ENCODE results near the gene ZFAND3. TPM values are rescaled to one million over a fixed set of nuclear protein-coding genes. Genes with fewer than 3 reads are reported as not detected.
"Not testable (repeated sequence)": the region's sequence is repeated elsewhere in the genome, so short reads cannot be mapped to it uniquely, and the experiment has no call there.

Gene ZFAND3
- polyA plus RNA-seq, 1 of the 3 experiments (the other 2 are of a cell fraction), result 16.7 TPM

DNA sequence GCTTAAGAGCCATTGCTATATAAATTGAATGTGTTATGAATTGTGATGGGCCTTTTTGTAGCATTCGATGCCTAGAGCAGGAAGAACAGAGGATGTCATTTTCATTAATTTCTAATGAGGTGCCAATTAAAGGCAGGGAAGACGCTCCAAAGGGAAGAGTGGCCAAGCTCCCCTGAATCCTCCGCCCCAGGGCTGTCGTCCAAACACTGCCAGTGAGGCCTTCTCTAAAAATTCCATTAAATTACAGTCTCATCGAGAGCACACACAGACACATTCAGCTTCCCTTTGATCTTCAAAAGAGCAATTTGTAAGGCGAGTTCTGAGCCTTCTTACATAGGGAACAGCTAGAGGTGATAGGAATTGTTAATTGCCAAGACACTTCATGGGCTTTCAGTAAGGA lies 300.0 kb downstream of the ZFAND3 start:
- H3K4me3 ChIP-seq (ENCODE audit: low read depth in 2 of 2, low read length in 1 of 2), result no peak overlapping the region

DNA sequence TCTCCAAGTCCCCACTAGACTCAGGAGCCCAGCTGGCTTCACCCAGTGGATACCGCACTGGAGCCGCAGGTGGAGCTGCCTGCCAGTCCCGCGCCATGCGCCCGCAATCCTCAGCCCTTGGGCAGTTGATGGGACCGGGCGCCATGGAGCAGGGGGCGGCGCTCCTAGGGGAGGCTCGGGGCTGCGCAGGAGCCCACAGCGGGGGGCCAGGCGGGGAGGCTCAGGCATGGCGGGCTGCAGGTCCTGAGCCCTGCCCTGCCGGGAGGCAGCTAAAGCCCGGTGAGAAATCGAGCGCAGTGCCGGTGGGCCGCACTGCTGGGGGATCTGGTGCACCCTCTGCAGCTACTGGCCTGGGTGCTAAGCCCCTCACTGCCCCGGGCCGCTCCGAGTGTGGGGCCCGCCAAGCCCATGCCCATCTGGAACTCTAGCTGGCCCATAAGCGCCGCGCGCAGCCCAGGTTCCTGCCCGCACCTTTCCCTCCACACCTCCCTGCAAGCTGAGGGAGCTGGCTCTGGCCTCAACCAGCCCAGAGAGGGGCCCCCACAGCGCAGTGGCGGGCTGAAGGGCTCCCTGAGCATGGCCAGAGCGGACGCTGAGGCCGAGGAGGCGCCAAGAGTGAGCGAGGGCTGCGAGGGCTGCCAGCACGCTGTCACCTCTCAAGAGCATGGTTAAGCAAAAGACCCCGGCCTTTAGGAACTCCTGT lies 304.8 kb downstream of the ZFAND3 start:
- CTCF ChIA-PET, result not testable (repeated sequence)

More for the DNA sequence above, 300.0 kb downstream of the ZFAND3 start:
- H3K9ac ChIP-seq, result no peak overlapping the region
- DNase-seq, result no peak
- 94% methylated on average over 6 of the region's 6 CpGs for WGBS (ENCODE audit: low lambda C conversion rate)
- no peaks in the 10 kb centered on the region for H3K9me3 ChIP-seq
- no peak overlapping the region for H2AFZ ChIP-seq (ENCODE audit: low read depth)
- no peaks in the 10 kb centered on the region for H3K9me2 ChIP-seq
- peaks cover 4% of the 10 kb centered on the region; the same call in 1 of the 2 replicates for H3K79me2 ChIP-seq (ENCODE audit: insufficient read depth)
- no peaks in the 10 kb centered on the region for H3K27me3 ChIP-seq (ENCODE audit: insufficient read depth)
- H4K20me1 ChIP-seq (ENCODE audit: insufficient read depth), result peaks cover 39% of the 10 kb centered on the region
- TF ChIP-seq EZH2phosphoT487 (IDR thresholded peaks at IDR 0.05; ENCODE audit: borderline replicate concordance, low read depth) (no peak), NRF1 (IDR thresholded peaks at IDR 0.05; ENCODE audit: low read depth, low read length) (no peak), SIN3A (IDR thresholded peaks at IDR 0.05; ENCODE audit: borderline replicate concordance, low read depth, low read length) (no peak), GABPA (IDR thresholded peaks at IDR 0.05; ENCODE audit: low read depth) (no peak), TEAD4 (IDR thresholded peaks at IDR 0.05; ENCODE audit: borderline replicate concordance, insufficient read depth) (no peak), YY1 (IDR thresholded peaks at IDR 0.05; ENCODE audit: low read depth) (no peak), MEF2A (IDR thresholded peaks at IDR 0.05; ENCODE audit: borderline replicate concordance, low read depth) (no peak), EP300 (IDR thresholded peaks at IDR 0.05; ENCODE audit: borderline replicate concordance in 1 of 2, low read depth in 1 of 2, low read length in 1 of 2) (no peak), FOSL2 (IDR thresholded peaks at IDR 0.05; ENCODE audit: borderline replicate concordance, low read depth) (no peak), JUND (IDR thresholded peaks at IDR 0.05) (no peak), RXRA (IDR thresholded peaks at IDR 0.05; ENCODE audit: borderline replicate concordance, low read depth) (no peak)
- TF ChIP-seq, protein P1, sequence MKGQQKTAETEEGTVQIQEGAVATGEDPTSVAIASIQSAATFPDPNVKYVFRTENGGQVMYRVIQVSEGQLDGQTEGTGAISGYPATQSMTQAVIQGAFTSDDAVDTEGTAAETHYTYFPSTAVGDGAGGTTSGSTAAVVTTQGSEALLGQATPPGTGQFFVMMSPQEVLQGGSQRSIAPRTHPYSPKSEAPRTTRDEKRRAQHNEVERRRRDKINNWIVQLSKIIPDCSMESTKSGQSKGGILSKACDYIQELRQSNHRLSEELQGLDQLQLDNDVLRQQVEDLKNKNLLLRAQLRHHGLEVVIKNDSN (IDR thresholded peaks at IDR 0.05; ENCODE audit: borderline replicate concordance, low read depth), result no peak
- TF ChIP-seq, protein P2, sequence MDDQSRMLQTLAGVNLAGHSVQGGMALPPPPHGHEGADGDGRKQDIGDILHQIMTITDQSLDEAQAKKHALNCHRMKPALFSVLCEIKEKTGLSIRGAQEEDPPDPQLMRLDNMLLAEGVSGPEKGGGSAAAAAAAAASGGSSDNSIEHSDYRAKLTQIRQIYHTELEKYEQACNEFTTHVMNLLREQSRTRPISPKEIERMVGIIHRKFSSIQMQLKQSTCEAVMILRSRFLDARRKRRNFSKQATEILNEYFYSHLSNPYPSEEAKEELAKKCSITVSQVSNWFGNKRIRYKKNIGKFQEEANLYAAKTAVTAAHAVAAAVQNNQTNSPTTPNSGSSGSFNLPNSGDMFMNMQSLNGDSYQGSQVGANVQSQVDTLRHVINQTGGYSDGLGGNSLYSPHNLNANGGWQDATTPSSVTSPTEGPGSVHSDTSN (IDR thresholded peaks at IDR 0.05), result no peak
- H3K4me1 ChIP-seq (ENCODE audit: control insufficient read depth in 1 of 2, insufficient read depth in 2 of 2, low read depth in 1 of 2, low read length in 1 of 2), result peaks cover 3 to 15% of the 10 kb centered on the region in 2 experiments; a peak in 2 of 4 replicates
- POLR2A ChIA-PET, result no interaction called here
- CTCF ChIA-PET, result no interaction called here
- peaks cover 4% of the 10 kb centered on the region for H3F3A ChIP-seq (replicated peaks; ENCODE audit: insufficient read depth)
- no peak overlapping the region for H3K4me2 ChIP-seq
- H3K27ac ChIP-seq (ENCODE audit: low read depth in 2 of 2, low read length in 1 of 2), result no peak overlapping the region
- peaks cover 22 to 29% of the 10 kb centered on the region in 2 experiments for H3K36me3 ChIP-seq (replicated peaks in 1 of 2; ENCODE audit: control insufficient read depth in 1 of 2, insufficient read depth in 2 of 2, low read length in 1 of 2)

More for the DNA sequence above, 304.8 kb downstream of the ZFAND3 start:
- H3K4me2 ChIP-seq; H3K9ac ChIP-seq; H2AFZ ChIP-seq (ENCODE audit: low read depth); H3K27ac ChIP-seq (ENCODE audit: low read depth in 2 of 2, low read length in 1 of 2); H3K4me3 ChIP-seq (ENCODE audit: low read depth in 2 of 2, low read length in 1 of 2); H3K9me3 ChIP-seq; H3K4me1 ChIP-seq (ENCODE audit: control insufficient read depth in 1 of 2, insufficient read depth in 2 of 2, low read depth in 1 of 2, low read length in 1 of 2); H3K27me3 ChIP-seq (ENCODE audit: insufficient read depth); POLR2A ChIA-PET; H3K9me2 ChIP-seq; H4K20me1 ChIP-seq (ENCODE audit: insufficient read depth); DNase-seq; H3F3A ChIP-seq (replicated peaks; ENCODE audit: insufficient read depth): not testable (repeated sequence)
- Histone ChIP-seq H3K79me2 (ENCODE audit: insufficient read depth) (peaks cover 16% of the 10 kb centered on the region), H3K36me3 (replicated peaks in 1 of 2; ENCODE audit: control insufficient read depth in 1 of 2, insufficient read depth in 2 of 2, low read length in 1 of 2) (peaks cover 24 to 38% of the 10 kb centered on the region in 2 experiments)
- WGBS (ENCODE audit: low lambda C conversion rate), result 94% methylated on average over 19 of the region's 40 CpGs

Data from SK-N-SH (cell line).